ENCODE data around the gene PKN3.

Gene PKN3

DNA sequence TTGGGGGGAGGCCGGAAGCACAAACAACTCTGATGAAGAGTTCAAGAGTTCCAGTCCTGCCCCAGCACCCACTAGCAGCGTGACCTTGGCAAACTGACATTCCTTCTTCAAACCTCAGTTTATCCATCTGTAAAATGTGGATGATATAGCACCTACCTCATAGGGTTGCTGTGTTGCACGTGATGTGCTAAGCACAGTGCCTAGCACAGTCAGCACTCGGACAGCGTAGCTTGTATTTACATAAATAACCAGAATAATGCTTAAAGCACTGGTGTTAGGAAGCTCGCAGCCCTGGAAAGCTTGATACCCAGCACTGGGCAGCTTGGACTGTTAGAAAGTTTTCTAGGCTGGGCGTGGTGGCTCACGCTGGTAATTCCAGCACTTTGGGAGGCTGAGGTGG, 5.1 kb downstream of the PKN3 start:
- TF ChIP-seq POLR2AphosphoS5 (IDR thresholded peaks at IDR 0.05; ENCODE audit: low read depth, low read length), result no peak
- TF ChIP-seq, protein P1, sequence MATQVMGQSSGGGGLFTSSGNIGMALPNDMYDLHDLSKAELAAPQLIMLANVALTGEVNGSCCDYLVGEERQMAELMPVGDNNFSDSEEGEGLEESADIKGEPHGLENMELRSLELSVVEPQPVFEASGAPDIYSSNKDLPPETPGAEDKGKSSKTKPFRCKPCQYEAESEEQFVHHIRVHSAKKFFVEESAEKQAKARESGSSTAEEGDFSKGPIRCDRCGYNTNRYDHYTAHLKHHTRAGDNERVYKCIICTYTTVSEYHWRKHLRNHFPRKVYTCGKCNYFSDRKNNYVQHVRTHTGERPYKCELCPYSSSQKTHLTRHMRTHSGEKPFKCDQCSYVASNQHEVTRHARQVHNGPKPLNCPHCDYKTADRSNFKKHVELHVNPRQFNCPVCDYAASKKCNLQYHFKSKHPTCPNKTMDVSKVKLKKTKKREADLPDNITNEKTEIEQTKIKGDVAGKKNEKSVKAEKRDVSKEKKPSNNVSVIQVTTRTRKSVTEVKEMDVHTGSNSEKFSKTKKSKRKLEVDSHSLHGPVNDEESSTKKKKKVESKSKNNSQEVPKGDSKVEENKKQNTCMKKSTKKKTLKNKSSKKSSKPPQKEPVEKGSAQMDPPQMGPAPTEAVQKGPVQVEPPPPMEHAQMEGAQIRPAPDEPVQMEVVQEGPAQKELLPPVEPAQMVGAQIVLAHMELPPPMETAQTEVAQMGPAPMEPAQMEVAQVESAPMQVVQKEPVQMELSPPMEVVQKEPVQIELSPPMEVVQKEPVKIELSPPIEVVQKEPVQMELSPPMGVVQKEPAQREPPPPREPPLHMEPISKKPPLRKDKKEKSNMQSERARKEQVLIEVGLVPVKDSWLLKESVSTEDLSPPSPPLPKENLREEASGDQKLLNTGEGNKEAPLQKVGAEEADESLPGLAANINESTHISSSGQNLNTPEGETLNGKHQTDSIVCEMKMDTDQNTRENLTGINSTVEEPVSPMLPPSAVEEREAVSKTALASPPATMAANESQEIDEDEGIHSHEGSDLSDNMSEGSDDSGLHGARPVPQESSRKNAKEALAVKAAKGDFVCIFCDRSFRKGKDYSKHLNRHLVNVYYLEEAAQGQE (IDR thresholded peaks at IDR 0.05; ENCODE audit: insufficient read depth in 1 of 2, low read depth in 2 of 2, low read length in 2 of 2), result no peak
- no peak for TF ChIP-seq TAF1 (IDR thresholded peaks at IDR 0.05; ENCODE audit: borderline replicate concordance, insufficient read depth, low read length)
- TF ChIP-seq SIN3A (IDR thresholded peaks at IDR 0.05; ENCODE audit: borderline replicate concordance, insufficient read depth, low read length), result no peak
- no peak for TF ChIP-seq FOXP2 (optimal IDR thresholded peaks at IDR 0.05; ENCODE audit: borderline replicate concordance, extremely low read depth, extremely low read length, insufficient read depth)

DNA sequence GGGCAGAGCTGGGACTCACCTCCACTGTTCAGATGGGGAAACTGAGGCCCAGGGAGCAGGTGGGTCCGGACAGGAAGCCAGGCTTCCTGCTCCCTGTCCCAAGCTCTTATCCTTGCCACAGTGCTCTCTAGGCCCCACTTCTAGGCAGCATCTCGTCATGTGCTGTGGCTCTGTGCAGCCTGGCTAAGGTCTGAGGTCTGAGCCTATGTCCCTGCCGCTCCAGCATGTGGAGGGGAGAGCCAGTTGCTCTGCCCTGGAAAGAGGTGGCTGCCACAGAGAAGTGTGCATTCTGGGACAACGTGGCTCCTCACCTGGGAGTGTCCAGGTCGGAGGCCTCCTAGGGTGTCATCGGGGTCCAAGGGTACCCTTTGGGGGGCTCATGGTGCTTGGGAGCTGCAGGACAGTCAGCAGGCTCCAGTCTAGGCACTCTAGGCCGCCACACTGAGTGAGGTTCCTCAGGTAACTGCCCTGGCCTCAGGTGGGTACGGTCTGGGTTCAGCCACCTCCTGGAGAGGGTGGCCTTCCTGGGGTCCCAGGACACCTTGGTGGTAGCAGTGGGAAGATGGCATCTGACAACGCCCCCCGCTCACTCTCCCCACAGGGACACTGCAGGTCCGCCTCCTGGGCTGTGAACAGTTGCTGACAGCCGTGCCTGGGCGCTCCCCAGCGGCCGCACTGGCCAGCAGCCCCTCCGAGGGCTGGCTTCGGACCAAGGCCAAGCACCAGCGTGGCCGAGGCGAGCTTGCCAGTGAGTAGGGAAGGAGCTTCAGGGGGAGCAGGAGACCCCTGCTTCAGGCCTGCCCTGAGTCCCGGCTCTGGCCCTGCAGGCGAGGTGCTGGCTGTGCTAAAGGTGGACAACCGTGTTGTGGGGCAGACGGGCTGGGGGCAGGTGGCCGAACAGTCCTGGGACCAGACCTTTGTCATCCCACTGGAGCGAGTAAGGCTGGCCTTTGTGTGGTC, 10.4 kb downstream of the PKN3 start:
- TF ChIP-seq SIN3A (IDR thresholded peaks at IDR 0.05; ENCODE audit: borderline replicate concordance, insufficient read depth, low read length), result no peak
- TF ChIP-seq, protein P1 (IDR thresholded peaks at IDR 0.05; ENCODE audit: insufficient read depth in 1 of 2, low read depth in 2 of 2, low read length in 2 of 2), result no peak
- TF ChIP-seq FOXP2 (optimal IDR thresholded peaks at IDR 0.05; ENCODE audit: borderline replicate concordance, extremely low read depth, extremely low read length, insufficient read depth), result no peak
- no peak for TF ChIP-seq TAF1 (IDR thresholded peaks at IDR 0.05; ENCODE audit: borderline replicate concordance, insufficient read depth, low read length)
- no peak for TF ChIP-seq POLR2AphosphoS5 (IDR thresholded peaks at IDR 0.05; ENCODE audit: low read depth, low read length)

DNA sequence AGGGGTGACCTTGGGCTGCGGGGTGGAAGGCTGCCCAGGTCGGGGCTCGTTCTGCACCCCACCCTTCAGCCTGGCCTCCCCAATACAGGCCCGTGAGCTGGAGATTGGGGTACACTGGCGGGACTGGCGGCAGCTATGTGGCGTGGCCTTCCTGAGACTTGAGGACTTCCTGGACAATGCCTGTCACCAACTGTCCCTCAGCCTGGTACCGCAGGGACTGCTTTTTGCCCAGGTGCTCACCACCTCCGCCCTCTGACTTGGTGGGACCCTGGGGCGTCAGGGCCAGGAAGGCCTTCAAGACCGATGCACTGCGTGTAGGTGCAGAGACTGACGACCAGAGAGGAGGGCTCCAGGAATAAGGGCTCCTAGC, 11.1 kb downstream of the PKN3 start:
- TF ChIP-seq POLR2AphosphoS5 (IDR thresholded peaks at IDR 0.05; ENCODE audit: low read depth, low read length), result no peak
- TF ChIP-seq, protein P1 (IDR thresholded peaks at IDR 0.05; ENCODE audit: insufficient read depth in 1 of 2, low read depth in 2 of 2, low read length in 2 of 2), result no peak
- no peak for TF ChIP-seq FOXP2 (optimal IDR thresholded peaks at IDR 0.05; ENCODE audit: borderline replicate concordance, extremely low read depth, extremely low read length, insufficient read depth)
- no peak for TF ChIP-seq SIN3A (IDR thresholded peaks at IDR 0.05; ENCODE audit: borderline replicate concordance, insufficient read depth, low read length)
- no peak for TF ChIP-seq TAF1 (IDR thresholded peaks at IDR 0.05; ENCODE audit: borderline replicate concordance, insufficient read depth, low read length)

DNA sequence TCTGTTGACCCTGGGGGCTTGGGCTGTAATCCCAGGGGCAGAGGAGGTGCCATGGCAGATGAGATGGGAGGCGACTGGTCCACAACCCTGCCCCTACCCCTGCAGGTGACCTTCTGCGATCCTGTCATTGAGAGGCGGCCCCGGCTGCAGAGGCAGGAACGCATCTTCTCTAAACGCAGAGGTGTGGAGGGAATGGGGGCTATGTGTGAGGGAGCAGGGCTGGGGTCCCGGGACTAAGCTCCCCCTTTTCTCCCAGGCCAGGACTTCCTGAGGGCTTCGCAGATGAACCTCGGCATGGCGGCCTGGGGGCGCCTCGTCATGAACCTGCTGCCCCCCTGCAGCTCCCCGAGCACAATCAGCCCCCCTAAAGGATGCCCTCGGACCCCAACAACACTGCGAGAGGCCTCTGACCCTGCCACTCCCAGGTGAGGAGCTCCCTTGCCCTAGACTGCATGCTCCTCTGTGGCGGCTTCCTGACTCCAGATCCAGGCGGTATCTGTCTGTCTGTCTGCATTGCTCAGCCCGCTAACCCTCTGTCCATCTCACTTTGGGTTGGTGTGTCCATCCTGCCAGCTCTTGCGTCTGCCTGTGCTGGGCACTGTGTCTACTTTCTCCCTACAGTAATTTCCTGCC, 11.8 kb downstream of the PKN3 start:
- TF ChIP-seq, protein P1 (IDR thresholded peaks at IDR 0.05; ENCODE audit: insufficient read depth in 1 of 2, low read depth in 2 of 2, low read length in 2 of 2), result no peak
- TF ChIP-seq SIN3A (IDR thresholded peaks at IDR 0.05; ENCODE audit: borderline replicate concordance, insufficient read depth, low read length) (no peak), FOXP2 (optimal IDR thresholded peaks at IDR 0.05; ENCODE audit: borderline replicate concordance, extremely low read depth, extremely low read length, insufficient read depth) (no peak), TAF1 (IDR thresholded peaks at IDR 0.05; ENCODE audit: borderline replicate concordance, insufficient read depth, low read length) (no peak), POLR2AphosphoS5 (IDR thresholded peaks at IDR 0.05; ENCODE audit: low read depth, low read length) (no peak)
